ENCODE data around the gene MYH1. TPM values are rescaled to one million over a fixed set of nuclear protein-coding genes. Genes with fewer than 3 reads are reported as not detected.

MYH1 gene
- total and polyA plus RNA-seq, 2 of the 13 experiments (the other 11 are each of a cell fraction or from before 2014, with no cell fraction given), result 0.01 TPM; not detected in 1

DNA sequence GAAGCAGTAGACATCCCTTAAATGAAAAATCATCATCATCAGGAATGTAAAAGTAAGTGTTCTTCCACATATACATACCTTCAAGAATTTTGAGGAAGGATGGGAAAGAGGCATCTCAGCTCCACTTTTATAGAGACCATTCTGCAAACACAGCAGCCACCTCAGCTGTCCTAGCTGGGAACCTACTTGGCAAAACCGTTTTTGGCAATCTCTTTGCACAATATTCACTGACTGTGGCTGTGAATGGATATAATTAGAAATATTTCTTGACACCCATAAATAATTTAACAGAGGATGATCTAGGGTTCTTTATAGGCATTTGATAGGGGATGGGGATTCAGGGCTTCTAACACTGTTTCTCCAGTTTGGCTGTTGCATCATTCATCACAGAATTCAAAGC lies 48.9 kb downstream of the MYH1 start, which contains the start of gene MYH4:
Gene MYH4, minus strand, starts transcription at position 101 of the 400 bp plus-strand sequence. CDS start 2,814 bp downstream, outside the sequence.
- no peak within 1 kb of the TSS for H3K4me3 ChIP-seq (replicated peaks in 1 of 3; ENCODE audit: insufficient read depth in 1 of 3, low read depth in 2 of 3, low read length in 3 of 3)
- H3K9ac ChIP-seq (ENCODE audit: insufficient read depth, low read depth, low read length), result no peak within 1 kb of the TSS
- no peaks in the 10 kb centered on the region for H3K36me3 ChIP-seq (replicated peaks in 1 of 2; ENCODE audit: control insufficient read depth in 1 of 2, insufficient read depth in 2 of 2, low read length in 2 of 2)
- H2AFZ ChIP-seq (ENCODE audit: low read length), result no peak within 1 kb of the TSS
- H3K4me2 ChIP-seq (ENCODE audit: low read depth, low read length), result no peak within 1 kb of the TSS
- no TSS peak for BruUV-seq (replicated peaks)
- H3K79me2 ChIP-seq (ENCODE audit: insufficient read depth, low read length), result no peaks in the 10 kb centered on the region
- WGBS (ENCODE audit: low lambda C conversion rate), result 0% methylated on average over 1 of the region's 1 CpG
- H3K9me3 ChIP-seq (ENCODE audit: low read length), result no peaks in the 10 kb centered on the region
- H3K27ac ChIP-seq (ENCODE audit: extremely low read length, insufficient read depth, low read length), result no peak within 1 kb of the TSS
- TF ChIP-seq ZNF775 (CRISPR knock-in tag; IDR thresholded peaks at IDR 0.05; ENCODE audit: borderline replicate concordance) (no peak), IKZF4 (CRISPR knock-in tag; IDR thresholded peaks at IDR 0.05; ENCODE audit: borderline replicate concordance, low read depth, not compliant biosample characterization) (no peak), PRMT3 (CRISPR knock-in tag; IDR thresholded peaks at IDR 0.05; ENCODE audit: borderline replicate concordance, low read depth) (no peak), SRSF4 (IDR thresholded peaks at IDR 0.05; ENCODE audit: low read depth, low read length, poor library complexity, severe bottlenecking) (no peak), ZNF570 (CRISPR knock-in tag; IDR thresholded peaks at IDR 0.05; ENCODE audit: borderline replicate concordance) (no peak), ZNF34 (CRISPR knock-in tag; IDR thresholded peaks at IDR 0.05; ENCODE audit: borderline replicate concordance) (no peak), TARDBP (CRISPR knock-in tag; IDR thresholded peaks at IDR 0.05) (no peak), TCF7L2 (IDR thresholded peaks at IDR 0.05; ENCODE audit: low read depth, low read length) (no peak), SOX6 (IDR thresholded peaks at IDR 0.05) (no peak), SOX6 (CRISPR knock-in tag; IDR thresholded peaks at IDR 0.05) (no peak), SP4 (CRISPR knock-in tag; IDR thresholded peaks at IDR 0.05) (no peak), ISX (CRISPR knock-in tag; conservative IDR thresholded peaks at IDR 0.05) (no peak), POLR2G (IDR thresholded peaks at IDR 0.05; ENCODE audit: low read depth, low read length) (no peak), CAMTA2 (CRISPR knock-in tag; IDR thresholded peaks at IDR 0.05; ENCODE audit: borderline replicate concordance) (no peak), SYNCRIP (IDR thresholded peaks at IDR 0.05; ENCODE audit: insufficient read depth, low read depth, low read length) (no peak)
- TF ChIP-seq, protein P1, sequence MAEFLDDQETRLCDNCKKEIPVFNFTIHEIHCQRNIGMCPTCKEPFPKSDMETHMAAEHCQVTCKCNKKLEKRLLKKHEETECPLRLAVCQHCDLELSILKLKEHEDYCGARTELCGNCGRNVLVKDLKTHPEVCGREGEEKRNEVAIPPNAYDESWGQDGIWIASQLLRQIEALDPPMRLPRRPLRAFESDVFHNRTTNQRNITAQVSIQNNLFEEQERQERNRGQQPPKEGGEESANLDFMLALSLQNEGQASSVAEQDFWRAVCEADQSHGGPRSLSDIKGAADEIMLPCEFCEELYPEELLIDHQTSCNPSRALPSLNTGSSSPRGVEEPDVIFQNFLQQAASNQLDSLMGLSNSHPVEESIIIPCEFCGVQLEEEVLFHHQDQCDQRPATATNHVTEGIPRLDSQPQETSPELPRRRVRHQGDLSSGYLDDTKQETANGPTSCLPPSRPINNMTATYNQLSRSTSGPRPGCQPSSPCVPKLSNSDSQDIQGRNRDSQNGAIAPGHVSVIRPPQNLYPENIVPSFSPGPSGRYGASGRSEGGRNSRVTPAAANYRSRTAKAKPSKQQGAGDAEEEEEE (CRISPR knock-in tag; IDR thresholded peaks at IDR 0.05; ENCODE audit: borderline replicate concordance), result no peak
- POLR2A ChIA-PET, result no interaction called here
- H4K20me1 ChIP-seq (ENCODE audit: insufficient read depth, low read length), result no peaks in the 10 kb centered on the region
- intact Hi-C loops (cut with micrococcal nuclease; ENCODE audit: unreplicated experiment) (no loop called here), in situ Hi-C loops (cut with HindIII; ENCODE audit: extremely low pct_ligation_motif_present, low pct_unique_long_range_greater_than_20kb) (no loop called here)
- no peaks in the 10 kb centered on the region for H3K4me1 ChIP-seq (ENCODE audit: insufficient read depth, low read length)
- FAIRE-seq (no peak), DNase-seq (ENCODE audit: low spot score) (no peak), ATAC-seq (no peak)
- CTCF ChIA-PET (ENCODE audit: low intra/inter-chr PET ratio, low total read pairs), result no interaction called here
- no peaks in the 10 kb centered on the region; a peak in 1 of 5 replicates for H3K27me3 ChIP-seq (ENCODE audit: control insufficient read depth in 1 of 2, insufficient read depth in 2 of 2, low read length in 2 of 2)
